Lung (tissue), 12 donors: Measurements from ENCODE around the gene RAB11A. TPM values are rescaled to one million over a fixed set of nuclear protein-coding genes. Genes with fewer than 3 reads are reported as not detected.

Source experiments
- ATAC-seq: fragments of 200-7000 bp; cut with Tn5 transposase; one replicate; pipeline ENCODE4 v1.9.1; 2020; ENCODE audit warnings: moderate number of reproducible peaks; ENCODE audit not compliant: insufficient read depth, low FRiP score
- DNase-seq, 3 donors: peaks; one replicate each; pipeline ENCODE4 v3.0.0-alpha.2; 2013 to 2017
- H3K27ac ChIP-seq, 2 donors: one replicate each; pipeline ENCODE4 v1.5.1; 2013; ENCODE audit warnings: mild to moderate bottlenecking in 2 of 2, moderate library complexity in 2 of 2, control low read depth in 1 of 2, inconsistent platforms in 1 of 2, low read depth in 1 of 2, low read length in 1 of 2
- H3K27me3 ChIP-seq, 3 donors: one replicate each; pipeline ENCODE4 v1.5.1; 2013; ENCODE audit warnings: low read length in 2 of 3; ENCODE audit not compliant: control insufficient read depth in 3 of 3, insufficient read depth in 3 of 3
- H3K36me3 ChIP-seq, 4 donors: one replicate each; pipeline ENCODE4 v1.5.1; 2013; ENCODE audit warnings: low read length in 4 of 4, mild to moderate bottlenecking in 1 of 4, moderate library complexity in 1 of 4; ENCODE audit not compliant: control insufficient read depth in 4 of 4, insufficient read depth in 4 of 4
- H3K4me1 ChIP-seq, 5 donors: one replicate each; pipeline ENCODE4 v1.5.1; 2013; ENCODE audit warnings: low read length in 5 of 5, mild to moderate bottlenecking in 2 of 5, moderate library complexity in 1 of 5; ENCODE audit not compliant: control insufficient read depth in 5 of 5, insufficient read depth in 5 of 5
- H3K4me3 ChIP-seq: one replicate; pipeline ENCODE4 v1.5.1; 2013; ENCODE audit warnings: mild to moderate bottlenecking, control low read depth, moderate library complexity
- H3K9ac ChIP-seq, 2 donors: one replicate each; pipeline ENCODE4 v1.5.1; 2013; ENCODE audit warnings: low read length in 2 of 2, control low read depth in 1 of 2; ENCODE audit not compliant: insufficient read depth in 1 of 2
- H3K9me3 ChIP-seq, 4 donors: one replicate each; pipeline ENCODE4 v1.5.1; 2013; ENCODE audit warnings: low read length in 3 of 4, mild to moderate bottlenecking in 1 of 4, moderate library complexity in 1 of 4; ENCODE audit not compliant: control insufficient read depth in 4 of 4, insufficient read depth in 3 of 4
- WGBS, 2 donors: extraction: QIAGEN DNeasy Blood & Tissue Kit; methylation state at CpG; one replicate each; pipeline ENCODE4 v1.1.7; 2013; 5-methylcytosine and 5-hydroxymethylcytosine counted together
- polyA plus RNA-seq, 2 donors: library from polyadenylated mRNA; stranded (reverse); fragments of 200-250 nt; gene quantifications; one replicate each; pipeline ENCODE4 v1.2.1, GENCODE V29; 2013
- total RNA-seq, 2 donors: library from RNA; depleted of rRNA in 1 of 2; stranded (reverse); fragments of >200 nt in 1 of 2; gene quantifications; one replicate each; pipeline ENCODE4 v1.2.1, GENCODE V29; 2014 to 2021
- TF ChIP-seq, protein P1 (sequence below): IDR thresholded peaks from 2 replicates; pipeline ENCODE4 v1.5.1; 2012; ENCODE audit warnings: mild to moderate bottlenecking; ENCODE audit errors: control extremely low read depth, extremely low read depth
- donor health status: control.
- donor health status: control.
- donor health status: Bipolar disorder and iron deficiency.
- donor health status: healthy.
- donor health status: DM: yes; HTN: yes; CAD: no.

RAB11A gene
- total and polyA plus RNA-seq, 4 donors: 120 to 313 (median 232) TPM

DNA sequence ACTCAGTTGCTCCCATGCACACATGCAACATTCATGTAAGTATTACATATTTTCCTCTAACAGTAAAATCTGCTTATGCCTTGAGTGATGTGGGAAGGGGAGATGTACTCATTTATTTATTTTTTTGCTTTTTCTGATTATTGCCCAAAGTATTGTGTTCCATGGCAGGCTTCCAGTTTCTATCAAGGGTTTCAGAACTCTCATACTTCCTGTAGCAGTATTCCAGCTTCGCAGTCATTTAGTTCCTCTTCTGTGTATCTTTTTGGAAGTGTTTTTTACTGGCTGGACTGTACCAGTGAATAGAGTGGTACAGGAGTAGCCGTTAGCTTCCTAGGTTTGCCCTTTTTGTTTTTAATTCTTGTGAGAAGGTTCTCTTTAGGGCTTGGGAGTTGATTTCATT is 26.9 kb downstream of the RAB11A start:
- TF ChIP-seq, protein P1, sequence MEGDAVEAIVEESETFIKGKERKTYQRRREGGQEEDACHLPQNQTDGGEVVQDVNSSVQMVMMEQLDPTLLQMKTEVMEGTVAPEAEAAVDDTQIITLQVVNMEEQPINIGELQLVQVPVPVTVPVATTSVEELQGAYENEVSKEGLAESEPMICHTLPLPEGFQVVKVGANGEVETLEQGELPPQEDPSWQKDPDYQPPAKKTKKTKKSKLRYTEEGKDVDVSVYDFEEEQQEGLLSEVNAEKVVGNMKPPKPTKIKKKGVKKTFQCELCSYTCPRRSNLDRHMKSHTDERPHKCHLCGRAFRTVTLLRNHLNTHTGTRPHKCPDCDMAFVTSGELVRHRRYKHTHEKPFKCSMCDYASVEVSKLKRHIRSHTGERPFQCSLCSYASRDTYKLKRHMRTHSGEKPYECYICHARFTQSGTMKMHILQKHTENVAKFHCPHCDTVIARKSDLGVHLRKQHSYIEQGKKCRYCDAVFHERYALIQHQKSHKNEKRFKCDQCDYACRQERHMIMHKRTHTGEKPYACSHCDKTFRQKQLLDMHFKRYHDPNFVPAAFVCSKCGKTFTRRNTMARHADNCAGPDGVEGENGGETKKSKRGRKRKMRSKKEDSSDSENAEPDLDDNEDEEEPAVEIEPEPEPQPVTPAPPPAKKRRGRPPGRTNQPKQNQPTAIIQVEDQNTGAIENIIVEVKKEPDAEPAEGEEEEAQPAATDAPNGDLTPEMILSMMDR: no peak
- Histone ChIP-seq H3K36me3 (peaks cover 12 to 33% (median 14%) of the 10 kb centered on the region in 4 donors), H3K27me3 (no peaks in the 10 kb centered on the region), H3K27ac (no peak overlapping the region), H3K4me3 (no peak overlapping the region), H3K9ac (no peak overlapping the region), H3K4me1 (peaks cover 0 to 3% (median 2%) of the 10 kb centered on the region in 5 donors), H3K9me3 (no peaks in the 10 kb centered on the region)
- WGBS, 2 donors: 30 to 43% methylated on average over 2 of the region's 2 CpGs
- ATAC-seq (no peak), DNase-seq (peak in 2 of 3 donors; percentile 33 to 52)

GRCh38 chr15:65900488-65900887 is 31.2 kb downstream of the RAB11A start:
- ATAC-seq (no peak), DNase-seq (no peak)
- 94% methylated on average over 3 of the region's 3 CpGs for WGBS, 2 donors
- Histone ChIP-seq H3K27me3 (no peaks in the 10 kb centered on the region), H3K9ac (no peak overlapping the region), H3K36me3 (peaks cover 9 to 50% (median 16%) of the 10 kb centered on the region in 4 donors), H3K4me1 (peaks cover 0 to 8% (median 3%) of the 10 kb centered on the region in 5 donors), H3K9me3 (no peaks in the 10 kb centered on the region), H3K27ac (no peak overlapping the region), H3K4me3 (no peak overlapping the region)
- TF ChIP-seq, protein P1: no peak

GRCh38 chr15:65901336-65901735 is 32.0 kb downstream of the RAB11A start:
- no peaks in the 10 kb centered on the region for H3K9me3 ChIP-seq
- H3K36me3 ChIP-seq: peaks cover 11 to 48% (median 16%) of the 10 kb centered on the region in 4 donors
- no peak overlapping the region for H3K9ac ChIP-seq
- H3K4me3 ChIP-seq: no peak overlapping the region
- no peak for ATAC-seq
- TF ChIP-seq, protein P1: no peak
- 65 to 66% methylated on average over 2 of the region's 2 CpGs for WGBS, 2 donors
- H3K27me3 ChIP-seq: no peaks in the 10 kb centered on the region
- peaks cover 0 to 6% (median 3%) of the 10 kb centered on the region in 5 donors for H3K4me1 ChIP-seq
- H3K27ac ChIP-seq: no peak overlapping the region
- DNase-seq: no peak

DNA sequence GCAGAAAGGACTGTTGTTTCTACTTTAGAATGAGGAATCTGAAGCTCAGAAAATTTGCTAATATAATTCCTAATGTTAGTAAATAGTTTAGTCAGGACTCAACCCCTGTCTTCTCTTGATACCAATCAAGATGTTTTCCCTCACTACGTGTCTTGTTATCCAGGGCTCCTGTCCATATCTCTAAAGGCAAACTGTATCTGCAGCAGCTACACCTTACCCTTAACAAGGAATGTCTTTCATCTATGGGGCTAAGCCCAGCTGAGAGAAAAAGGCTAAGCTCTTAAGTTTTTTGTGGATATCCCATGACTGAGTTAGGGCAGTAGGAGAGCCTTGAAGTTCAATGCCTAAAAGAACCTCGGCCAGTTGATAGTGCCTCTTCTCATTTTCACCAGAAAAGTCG is 32.5 kb downstream of the RAB11A start:
- Histone ChIP-seq H3K4me1 (peaks cover 0 to 6% (median 0%) of the 10 kb centered on the region in 5 donors), H3K36me3 (peaks cover 13 to 47% (median 16%) of the 10 kb centered on the region in 4 donors), H3K9me3 (no peaks in the 10 kb centered on the region), H3K9ac (no peak overlapping the region), H3K27ac (no peak overlapping the region), H3K4me3 (no peak overlapping the region), H3K27me3 (no peaks in the 10 kb centered on the region)
- TF ChIP-seq, protein P1: no peak
- WGBS, 2 donors: 95 to 96% methylated on average over 3 of the region's 3 CpGs
- ATAC-seq: no peak
- DNase-seq: no peak
